GM18517 (cell line): ENCODE measurements around the gene CDH4.

Experiments used
- ATAC-seq: cut with Tn5 transposase; IDR thresholded peaks from one replicate; pipeline ENCODE4 v1.9.1; 2021; ENCODE audit warnings: mild to moderate bottlenecking, moderate library complexity; ENCODE audit not compliant: unreplicated experiment

The CDH4 gene

GRCh38 chr20:61805781-61806180 lies 553.7 kb downstream of the CDH4 start:
- no peak for ATAC-seq

- ATAC-seq, result no peak
These were observed 554.3 kb downstream of the CDH4 start for GRCh38 chr20:61806314-61806713.

- ATAC-seq, result no peak
These were observed 554.9 kb downstream of the CDH4 start for GRCh38 chr20:61806995-61807394.

GRCh38 chr20:61807471-61808160 lies 555.6 kb downstream of the CDH4 start:
- no peak for ATAC-seq

GRCh38 chr20:61808447-61808846 lies 556.4 kb downstream of the CDH4 start:
- ATAC-seq, result no peak

DNA sequence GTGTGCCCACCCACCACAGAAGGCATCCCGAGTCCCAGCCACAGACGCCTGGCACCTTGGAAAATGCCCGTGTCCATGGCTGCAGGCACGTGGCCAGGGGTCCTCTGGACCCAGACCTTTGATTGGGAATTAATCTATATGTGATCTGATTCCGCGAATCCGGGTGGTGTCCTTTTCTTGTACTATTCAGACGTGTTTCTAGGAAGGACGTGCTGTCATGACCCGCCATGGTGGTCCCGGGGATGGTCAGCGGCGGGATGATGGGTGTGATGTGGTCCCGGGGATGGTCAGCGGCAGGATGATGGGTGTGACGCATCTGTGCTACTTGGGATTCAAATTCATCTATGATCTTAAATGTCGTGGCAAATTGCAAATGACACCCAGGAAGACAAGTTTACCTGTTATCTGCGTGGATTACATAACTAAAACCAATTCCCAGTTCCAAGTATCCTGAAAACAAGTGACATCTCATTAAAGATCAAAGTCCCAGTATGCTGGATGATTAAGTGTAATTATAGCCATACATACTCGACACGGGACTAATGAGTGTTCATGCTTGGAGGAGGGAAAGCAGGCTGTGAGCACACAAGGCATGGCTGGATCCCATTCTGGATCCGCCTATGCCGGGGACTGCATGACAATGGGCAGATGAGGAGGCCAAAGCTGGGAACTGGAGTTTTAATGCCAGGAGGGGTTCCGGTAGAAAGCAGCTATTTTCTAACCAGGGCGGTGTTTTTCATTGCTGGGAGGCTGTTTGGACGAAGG lies 557.1 kb downstream of the CDH4 start:
- ATAC-seq, result no peak

GRCh38 chr20:61810066-61810737 lies 558.1 kb downstream of the CDH4 start:
- ATAC-seq, result no peak

GRCh38 chr20:61810738-61811135 lies 558.7 kb downstream of the CDH4 start:
- no peak for ATAC-seq

DNA sequence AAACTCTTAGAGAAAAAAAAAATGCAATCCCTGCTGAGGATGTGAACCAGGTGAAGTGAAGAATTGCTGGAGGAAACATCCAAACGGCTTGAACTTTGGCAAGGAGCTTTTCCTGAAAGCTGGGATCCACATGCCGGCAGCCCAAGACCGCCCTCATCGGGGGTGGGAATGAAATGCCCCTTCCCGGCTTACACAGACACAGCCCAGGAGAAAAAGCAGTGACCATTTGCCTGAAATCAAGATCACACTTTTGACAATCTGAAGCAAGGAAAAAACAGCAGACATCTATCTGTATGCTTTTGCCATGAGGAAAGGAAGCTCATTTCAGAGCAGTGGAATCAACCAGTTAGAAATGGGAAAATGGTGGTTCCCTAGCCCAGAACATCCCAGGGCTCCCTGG lies 559.1 kb downstream of the CDH4 start:
- no peak for ATAC-seq

DNA sequence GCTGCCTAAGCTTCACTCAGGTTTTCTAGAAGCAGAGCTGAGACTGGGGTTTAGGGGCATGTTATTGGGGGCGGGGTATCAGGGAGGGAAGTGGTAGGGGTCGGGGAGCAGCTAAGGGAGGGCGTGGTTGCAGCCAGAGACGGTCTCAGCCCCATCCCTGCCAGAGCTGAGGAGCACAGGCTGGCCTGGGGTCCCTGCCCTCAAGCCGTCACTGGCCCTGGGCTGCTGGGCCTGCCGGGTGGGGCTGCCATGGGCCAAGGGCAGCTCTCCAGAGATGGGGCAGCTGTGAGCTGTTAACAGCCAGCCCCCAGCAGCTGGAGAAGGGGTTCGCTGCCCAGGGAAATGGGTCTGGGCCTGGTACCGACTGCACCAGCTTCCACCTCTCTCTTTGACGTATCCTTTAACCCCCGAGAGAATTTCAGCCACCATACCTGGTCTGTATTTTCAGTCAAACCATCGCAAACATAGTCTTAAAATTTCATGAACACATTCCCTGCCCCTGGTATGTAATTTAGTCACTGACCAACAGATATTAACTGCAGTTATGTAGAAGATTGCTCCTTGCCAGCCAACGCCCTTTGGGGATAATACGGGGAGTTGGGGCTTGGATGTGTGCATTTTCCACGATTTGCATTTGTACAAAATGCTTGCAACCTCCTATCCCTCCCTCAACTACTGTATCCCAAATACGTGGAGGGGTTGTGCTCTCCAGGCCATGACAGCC lies 560.2 kb downstream of the CDH4 start:
- ATAC-seq, result no peak

DNA sequence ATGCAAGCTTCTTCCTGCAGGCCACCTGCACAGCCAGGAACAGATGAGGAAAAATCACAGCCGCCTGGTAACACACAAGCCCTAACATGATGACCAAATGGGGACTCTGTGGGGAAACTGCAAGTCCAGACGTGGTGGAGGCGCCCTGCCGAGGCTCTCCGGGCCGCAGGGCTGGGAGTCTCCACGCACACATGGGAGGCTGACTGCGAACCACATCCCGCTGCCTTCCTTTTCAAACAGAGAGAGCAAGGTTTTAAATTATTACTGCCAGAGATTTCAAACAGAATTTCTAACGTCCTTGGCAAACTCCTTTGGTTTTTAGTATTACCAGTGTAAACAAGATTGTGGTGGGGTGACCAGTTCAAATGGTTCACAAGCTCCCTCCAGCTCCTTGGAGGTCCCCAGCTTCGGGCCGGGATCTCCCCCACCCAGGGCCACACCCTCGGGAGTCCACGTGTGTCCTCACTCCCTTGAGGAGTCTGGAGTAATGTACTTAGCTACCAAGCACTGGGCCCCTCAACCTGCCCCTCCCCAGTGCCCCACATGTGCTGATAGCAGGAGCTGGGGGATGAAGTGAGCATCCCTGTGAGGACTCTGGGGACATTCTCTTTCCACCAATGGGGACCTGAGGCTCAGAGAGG lies 560.9 kb downstream of the CDH4 start:
- no peak for ATAC-seq

GRCh38 chr20:61813791-61814190 lies 561.7 kb downstream of the CDH4 start:
- ATAC-seq, result no peak

- ATAC-seq, result no peak
These were observed 562.2 kb downstream of the CDH4 start for GRCh38 chr20:61814244-61814643.

DNA sequence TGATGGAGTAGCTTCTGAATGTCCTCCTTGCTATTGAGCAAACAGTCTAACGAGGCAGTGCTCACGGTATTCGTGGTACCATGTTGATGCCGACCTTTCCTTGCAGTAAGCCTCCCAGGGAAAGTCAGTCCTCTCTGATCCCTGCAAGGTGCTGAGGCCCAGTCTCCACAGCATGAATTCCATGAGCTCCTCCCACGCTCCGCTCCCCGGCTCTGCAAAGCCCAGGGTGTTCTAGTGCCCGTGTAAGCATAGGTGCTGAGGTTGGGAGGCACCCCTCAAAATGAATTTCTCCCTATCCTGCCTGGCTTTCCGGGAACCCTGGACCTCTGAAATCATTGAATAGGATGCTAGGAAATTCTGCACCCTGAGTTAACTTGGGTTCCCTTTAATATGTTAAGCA lies 562.7 kb downstream of the CDH4 start:
- no peak for ATAC-seq

GRCh38 chr20:61815176-61815575 lies 563.1 kb downstream of the CDH4 start:
- ATAC-seq, result no peak

- no peak for ATAC-seq
These were observed 563.6 kb downstream of the CDH4 start for GRCh38 chr20:61815678-61816077.

GRCh38 chr20:61816606-61817460 lies 564.8 kb downstream of the CDH4 start:
- ATAC-seq, result no peak

- no peak for ATAC-seq
These were observed 565.5 kb downstream of the CDH4 start for GRCh38 chr20:61817575-61817974.

GRCh38 chr20:61818746-61819573 lies 566.9 kb downstream of the CDH4 start:
- no peak for ATAC-seq
